GM18502 (cell line): ENCODE measurements around the gene LRRC72.
"Not testable (repeated sequence)": the region's sequence is repeated elsewhere in the genome, so short reads cannot be mapped to it uniquely, and the experiment has no call there.

Experiments
- ATAC-seq: cut with Tn5 transposase; IDR thresholded peaks from one replicate; pipeline ENCODE4 v1.9.1; 2021; ENCODE audit warnings: mild to moderate bottlenecking; ENCODE audit not compliant: unreplicated experiment, poor library complexity

The LRRC72 gene

DNA sequence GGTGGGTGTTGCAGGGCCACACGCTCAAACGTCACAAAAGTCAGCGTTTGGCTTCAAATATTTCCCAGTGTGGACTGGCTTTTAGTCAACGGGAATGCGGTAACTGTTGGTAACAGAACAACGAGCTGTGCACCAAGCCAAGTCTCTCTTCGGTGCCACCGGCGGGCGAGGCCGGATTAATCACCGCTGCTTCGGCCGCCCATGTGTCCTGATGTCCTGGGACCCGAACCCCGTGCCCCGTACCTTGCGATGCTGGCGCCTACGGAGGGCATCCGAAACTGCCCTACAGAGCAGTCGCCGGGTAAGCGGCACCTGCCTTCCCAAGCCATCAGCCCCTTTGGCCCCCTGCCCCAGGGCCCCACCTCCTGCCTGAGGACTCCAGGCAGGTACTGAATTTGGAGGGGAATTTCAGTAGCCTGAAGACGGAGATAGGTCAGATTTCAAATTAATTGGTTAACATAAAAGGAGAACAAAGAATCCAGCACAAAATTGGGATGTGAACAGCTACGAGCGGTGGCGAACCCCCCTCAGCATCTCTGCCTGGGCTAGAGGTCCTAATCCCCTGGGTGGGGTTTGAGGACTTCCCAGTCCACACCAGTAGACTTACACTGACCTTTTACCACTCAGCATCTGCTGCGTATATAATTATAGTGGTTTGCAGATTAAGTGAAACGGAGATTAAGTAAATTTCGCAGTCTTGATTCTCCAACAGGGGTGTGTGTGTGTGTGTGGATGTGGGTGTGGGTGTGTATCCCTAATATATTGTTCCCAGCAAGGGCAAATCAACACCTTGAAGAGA, at the start of gene LRRC72:
Gene LRRC72 (plus strand): TSS at position 84 of the 799 bp plus-strand sequence. CDS start 128 bp downstream, at position 212.
- no peak for ATAC-seq

DNA sequence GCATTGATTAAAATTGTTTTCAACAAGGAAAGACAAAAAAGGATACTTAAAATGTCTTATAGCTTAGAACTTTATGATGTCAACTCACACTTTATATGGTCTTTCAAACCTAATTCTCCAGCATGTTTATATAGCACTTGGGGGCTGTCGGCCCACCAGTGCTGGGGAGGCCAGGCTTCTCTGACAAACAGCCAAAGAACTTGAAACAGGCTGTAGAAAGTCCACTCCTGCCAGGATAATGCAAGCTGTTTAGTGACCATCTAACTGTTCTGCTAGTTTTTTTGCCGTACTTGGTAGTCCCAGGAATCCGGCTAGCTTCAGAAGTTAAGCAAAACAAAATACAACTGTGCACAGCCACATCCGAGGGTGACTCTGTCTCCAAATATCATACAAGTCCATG, 47.5 kb upstream of the LRRC72 start:
- no peak for ATAC-seq

DNA sequence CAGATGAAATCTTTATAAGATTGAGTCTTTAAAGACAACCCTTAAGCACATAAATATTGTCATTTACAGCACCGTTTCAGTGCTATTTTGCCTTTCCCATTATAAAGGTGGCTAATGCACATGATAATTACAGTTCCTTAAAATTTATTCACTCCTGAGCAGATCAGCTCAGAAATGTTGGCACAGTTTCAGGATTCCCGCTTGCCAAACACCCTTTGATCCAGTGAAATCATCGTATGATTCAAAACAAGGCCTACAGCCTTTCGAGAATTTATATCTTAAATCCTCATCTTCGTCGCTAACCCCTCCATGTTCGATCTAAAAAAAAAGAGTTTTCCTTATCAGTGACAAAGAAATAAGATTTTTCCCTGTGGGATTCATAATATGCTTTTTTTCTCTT, 47.0 kb upstream of the LRRC72 start:
- ATAC-seq: no peak

DNA sequence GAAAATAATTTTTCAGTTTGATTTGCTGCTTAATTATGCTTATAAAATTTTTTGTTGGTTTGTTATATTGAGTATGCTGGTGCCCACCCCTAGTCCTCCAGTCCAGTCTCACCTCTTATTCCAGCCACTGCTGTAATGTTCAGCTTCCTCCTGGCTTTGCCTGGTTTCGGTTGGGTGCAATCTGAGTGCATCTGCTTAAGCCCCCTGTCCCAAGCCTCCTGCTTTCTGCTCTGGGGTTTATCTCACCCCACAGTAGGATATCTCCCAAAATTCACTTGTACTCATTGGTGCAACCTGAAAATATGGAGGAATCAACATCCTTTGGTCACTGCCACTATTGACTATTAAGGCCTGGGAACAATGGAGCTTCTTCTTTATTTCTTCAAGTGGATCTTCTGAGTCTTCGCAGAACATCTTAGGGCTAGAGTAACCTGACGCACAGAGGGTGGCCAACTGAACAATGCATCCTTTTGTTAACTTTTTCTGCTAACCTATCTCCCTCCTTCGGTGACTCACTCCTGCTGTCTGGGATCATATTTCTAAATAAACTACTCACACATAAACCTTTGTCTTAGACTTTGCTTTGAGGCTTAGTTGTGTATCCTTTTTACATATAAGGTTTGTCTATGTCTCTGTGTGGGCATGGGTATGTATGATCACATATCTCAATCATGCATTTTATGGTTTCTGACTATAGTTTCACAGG, 42.0 kb upstream of the LRRC72 start:
- ATAC-seq: no peak

DNA sequence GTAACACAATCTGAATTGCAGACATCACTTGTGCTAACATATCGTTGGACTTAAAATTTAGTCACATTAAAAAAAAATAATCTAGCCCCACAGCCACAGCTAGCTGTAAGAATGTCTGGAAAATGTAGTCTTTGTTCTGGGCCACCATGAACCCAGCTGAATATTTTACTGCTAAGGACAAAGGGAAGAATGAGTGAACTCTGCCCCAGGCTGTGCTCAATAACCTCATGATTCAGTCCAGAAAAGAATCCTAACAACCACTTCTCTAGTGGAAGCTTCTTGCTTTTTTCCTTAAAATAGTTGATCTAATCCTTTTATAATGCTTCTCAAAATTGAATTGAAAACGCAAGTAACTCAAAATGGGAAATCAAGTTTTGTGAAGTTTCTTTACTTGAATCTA, 35.5 kb upstream of the LRRC72 start:
- ATAC-seq: no peak

DNA sequence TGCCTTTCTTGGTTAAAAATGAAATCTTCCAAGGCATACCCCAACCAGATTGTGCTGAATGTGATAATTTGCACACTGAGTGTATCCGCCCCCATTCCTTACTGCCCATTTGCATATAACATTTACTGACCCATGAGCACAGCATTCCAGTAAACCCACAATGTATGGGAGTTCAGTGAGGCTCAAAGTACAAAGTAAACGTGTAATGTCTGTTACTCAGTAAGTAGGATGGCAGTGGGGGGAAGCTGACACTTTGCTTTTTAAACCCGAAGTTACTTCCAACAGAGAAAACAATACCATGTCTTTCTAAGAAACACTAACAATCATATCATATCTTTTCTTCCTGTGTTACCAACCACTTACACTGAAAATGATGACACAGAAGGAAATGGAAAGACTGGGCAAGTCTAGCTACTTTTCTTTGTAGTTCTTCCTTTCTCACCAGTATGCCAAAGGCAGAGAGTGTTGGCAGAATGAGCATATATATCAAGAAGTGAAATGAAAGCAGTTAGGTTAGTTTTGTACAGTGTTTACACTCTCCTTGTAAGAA, 34.0 kb upstream of the LRRC72 start:
- no peak for ATAC-seq

DNA sequence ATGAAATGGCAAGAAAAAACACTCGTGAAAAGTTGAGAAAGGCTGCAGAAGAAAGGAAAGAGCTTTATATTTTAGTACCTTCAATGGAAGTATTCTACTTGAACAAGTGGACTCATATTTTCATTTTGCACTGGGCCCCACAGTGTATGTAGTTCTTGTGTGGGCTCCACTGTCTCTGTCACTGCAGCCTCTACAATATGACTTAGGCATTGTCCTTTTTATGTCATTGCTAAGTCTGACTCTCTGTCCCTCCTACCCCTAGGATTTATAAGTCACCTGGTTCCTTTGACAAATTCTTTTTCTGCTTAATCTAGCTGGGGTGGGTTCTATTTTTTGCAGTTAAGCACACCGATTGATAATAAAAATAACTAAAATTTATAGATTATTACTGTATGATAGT, 33.4 kb upstream of the LRRC72 start:
- ATAC-seq: no peak

DNA sequence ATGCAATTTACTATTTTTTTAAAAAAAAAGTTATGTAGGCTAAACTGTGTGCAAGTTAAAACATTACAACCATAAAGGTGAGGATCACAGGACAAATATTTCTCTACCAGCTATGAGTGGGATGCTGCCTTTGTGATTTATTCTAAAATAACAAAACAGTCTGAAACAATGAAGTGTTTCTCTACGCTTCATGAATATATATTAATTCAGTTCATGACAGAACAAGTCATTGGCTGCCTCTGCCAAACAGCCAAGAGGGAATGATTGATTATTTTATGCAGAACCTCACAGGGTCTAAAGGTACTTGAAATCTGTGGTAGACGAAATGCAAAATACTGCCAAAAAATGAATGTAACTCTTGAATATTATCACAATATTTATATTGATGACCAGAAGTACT, 32.1 kb upstream of the LRRC72 start:
- no peak for ATAC-seq

DNA sequence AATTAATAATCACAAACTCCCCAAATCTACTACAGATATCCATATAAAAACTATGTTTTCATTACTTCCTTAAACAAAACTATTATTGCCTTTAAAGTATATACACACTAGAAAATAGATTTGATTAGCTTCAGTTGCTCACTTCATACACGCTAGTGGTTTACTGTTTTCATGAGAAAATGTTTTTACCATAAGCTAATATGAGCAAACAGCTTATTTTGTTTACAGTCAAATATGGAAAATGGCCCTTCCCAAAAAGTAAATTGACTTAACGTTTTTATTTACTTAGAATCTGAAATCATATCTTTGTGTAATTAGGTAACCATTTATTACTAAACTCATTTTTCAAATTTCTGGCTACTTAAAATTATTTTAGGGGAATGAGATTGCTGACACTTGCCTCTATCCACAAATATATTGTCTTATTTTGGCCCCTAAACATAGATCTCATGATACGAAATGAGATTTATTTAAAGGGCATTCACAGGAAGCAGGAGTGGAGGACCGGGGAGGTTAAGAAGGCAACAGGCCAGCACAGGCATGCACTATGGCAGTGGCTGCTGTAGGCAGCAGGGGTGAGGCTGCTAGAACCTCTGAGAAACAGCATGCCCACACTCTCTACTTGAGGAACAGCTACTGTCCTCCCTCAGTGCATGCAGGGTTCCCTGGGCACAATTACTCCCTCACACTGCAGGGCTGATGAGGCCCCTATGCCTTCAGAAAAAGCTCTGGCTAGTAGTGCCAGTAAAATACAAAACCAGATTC, 31.5 kb upstream of the LRRC72 start:
- no peak for ATAC-seq

DNA sequence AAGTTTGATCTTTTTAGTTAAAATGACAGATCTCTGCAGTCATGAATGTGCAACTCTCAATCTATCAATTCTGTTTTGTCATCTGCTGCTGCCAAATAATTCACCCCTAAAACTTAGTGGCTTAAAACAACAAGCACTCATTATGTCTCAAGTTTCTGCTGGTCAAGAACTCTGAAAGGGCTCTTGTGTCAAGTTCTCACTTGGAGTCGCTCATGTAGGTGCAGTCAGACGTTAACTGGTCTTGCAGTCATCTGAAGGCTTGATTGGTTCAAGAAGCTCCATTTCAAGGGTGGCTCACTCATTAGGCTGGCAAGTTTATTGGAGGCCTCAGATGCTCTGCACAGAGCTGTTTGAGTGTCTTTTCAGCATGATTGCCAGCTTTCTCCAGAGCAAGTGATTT, 28.5 kb upstream of the LRRC72 start:
- no peak for ATAC-seq

DNA sequence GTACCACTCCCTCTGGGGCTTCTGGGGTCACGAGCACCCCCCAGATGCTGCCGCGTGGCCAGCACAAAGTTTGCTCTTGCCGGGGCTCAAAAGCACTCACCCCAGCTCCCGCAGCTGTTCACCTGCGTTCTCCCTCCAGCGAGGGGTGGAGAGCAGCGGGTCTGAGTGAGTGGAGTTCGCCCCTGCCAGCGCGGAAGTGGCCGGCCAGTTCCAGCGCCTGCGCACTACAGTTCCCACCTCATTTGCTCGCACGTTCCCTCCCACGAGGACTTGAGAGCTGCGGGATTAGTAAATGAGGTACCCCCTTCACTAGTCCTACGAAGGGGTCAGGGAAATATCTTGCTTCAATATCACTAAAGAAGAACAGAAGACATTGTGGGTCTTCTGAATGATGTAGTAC, 24.3 kb upstream of the LRRC72 start:
- ATAC-seq: no peak

DNA sequence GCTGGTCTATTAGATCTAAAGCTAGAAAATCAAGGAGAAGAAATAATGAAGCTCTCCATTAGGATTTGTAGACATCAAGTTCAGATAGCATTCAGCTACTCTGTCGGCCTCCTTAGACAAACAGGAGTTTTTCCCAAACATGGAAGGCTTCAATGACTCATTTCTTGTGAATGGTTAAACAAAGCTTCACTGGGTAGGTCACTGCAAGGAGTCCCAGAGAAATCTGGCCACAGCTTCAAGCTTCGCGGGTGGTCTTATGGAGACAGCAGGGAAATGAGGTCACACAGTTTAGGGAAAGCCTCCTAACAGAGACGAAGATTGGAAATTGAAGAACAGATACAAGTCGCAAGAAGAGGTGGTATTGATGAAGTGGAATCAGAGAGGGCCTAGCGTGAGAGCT, 22.6 kb upstream of the LRRC72 start:
- ATAC-seq: no peak

DNA sequence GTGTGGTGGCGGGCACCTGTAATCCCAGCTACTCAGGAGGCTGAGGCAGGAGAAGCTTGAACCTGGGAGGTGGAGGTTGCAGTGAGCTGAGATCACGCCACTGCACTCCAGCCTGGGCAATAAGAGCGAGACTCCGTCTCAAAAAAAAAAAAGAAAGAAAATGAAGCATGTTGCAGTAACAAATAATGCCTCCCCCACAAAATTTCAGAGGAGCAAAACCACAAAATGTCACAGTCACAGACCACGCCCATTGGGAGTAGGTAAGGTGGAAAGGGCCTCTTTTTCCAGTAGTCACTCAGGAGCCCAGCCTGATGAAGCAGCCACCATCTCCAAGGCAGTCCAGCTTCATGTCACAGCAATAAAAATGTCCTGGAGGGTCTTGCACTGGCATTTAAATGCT, 20.2 kb upstream of the LRRC72 start:
- not testable (repeated sequence) for ATAC-seq

DNA sequence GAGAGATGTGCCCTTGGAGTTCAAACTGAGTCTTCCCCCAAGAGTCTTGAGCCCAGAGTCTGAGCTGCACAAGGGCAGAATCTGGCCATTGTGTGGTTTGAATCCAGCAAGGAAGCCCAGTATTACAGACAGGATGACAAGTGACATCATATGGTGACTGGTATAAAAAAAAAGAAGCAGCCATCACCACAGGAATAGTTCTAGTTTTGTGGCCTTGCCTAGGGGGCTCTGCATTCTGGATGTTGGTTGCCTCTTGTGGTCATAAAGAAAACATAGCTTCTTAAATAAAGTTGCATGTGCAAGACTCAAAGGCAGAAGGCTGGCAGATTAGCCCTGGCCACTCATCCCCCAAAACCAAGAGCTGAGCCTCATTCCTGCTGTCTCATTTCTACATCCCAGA, 16.8 kb upstream of the LRRC72 start:
- no peak for ATAC-seq

DNA sequence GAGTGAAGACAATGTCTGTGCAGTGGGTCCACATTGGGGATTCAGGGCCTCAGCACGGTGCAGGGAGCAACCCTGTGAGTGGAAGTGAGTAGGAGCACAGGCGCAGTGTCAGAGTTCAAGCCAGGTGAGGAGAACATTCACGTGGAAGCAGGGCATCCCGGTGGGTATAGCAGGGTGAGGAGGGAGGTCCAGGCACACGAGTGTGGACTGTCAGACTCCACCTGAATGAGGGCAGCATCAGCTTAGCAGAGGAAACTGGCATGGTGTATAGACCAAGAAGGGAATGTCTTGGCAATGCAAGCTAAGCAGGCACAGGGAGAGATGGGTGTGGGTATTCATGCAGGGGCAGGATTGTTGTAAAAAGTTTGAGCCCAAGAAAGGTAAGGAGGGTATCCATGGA, 15.3 kb upstream of the LRRC72 start:
- no peak for ATAC-seq

DNA sequence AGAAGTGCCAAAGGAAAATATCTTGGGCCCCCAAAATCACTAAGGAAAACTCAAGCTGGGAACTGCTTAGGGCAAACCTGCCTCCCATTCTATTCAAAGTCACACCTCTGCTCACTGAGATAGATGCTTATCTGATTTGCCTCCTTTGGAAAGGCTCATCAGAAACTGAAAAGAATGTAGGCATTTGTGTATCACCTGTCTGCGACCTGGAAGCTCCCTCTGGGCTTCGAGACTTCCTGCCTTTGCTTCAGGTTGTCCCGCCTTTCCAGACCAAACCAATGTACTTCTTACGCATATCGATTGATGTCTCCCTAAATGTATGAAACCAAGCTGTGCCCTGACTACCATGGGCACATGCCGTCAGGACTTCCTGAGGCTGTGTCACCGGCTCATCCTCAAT, 14.5 kb upstream of the LRRC72 start:
- ATAC-seq: no peak

DNA sequence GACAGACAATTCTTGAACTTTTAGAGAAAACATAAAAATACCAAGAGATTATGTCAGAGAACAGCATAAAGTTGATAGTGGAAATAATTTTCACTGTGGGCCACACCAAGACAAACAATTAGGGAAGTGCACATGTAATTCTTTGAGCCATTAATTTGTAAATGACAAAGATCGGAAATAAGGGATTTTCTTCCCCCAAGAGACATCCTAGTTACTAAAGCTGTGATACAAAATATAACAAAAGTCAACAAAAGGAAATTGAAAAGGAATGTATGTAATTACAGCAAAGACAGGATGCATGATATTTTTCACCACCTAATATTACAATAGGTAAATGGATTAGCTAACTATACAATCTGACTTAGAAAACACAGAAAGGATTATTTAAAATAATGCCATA, 12.4 kb upstream of the LRRC72 start:
- ATAC-seq: no peak

DNA sequence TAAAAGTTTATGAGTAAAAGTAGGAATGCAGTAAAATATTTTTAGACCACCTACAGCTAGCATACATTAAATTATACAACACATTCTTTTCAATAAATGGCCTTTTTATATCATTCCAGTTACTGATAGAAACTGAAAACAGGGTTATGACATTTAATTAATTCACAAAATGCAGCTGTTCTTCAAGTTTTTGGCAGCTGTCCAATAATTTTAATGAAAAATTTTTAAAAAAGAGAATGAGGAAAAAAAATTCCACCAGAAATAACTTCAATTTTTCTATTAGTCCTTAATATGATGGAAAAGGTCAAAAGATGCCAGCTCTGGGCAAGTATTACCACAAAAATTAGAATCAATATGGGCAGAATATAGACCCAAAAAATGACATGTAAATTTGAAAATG, 11.9 kb upstream of the LRRC72 start:
- no peak for ATAC-seq

DNA sequence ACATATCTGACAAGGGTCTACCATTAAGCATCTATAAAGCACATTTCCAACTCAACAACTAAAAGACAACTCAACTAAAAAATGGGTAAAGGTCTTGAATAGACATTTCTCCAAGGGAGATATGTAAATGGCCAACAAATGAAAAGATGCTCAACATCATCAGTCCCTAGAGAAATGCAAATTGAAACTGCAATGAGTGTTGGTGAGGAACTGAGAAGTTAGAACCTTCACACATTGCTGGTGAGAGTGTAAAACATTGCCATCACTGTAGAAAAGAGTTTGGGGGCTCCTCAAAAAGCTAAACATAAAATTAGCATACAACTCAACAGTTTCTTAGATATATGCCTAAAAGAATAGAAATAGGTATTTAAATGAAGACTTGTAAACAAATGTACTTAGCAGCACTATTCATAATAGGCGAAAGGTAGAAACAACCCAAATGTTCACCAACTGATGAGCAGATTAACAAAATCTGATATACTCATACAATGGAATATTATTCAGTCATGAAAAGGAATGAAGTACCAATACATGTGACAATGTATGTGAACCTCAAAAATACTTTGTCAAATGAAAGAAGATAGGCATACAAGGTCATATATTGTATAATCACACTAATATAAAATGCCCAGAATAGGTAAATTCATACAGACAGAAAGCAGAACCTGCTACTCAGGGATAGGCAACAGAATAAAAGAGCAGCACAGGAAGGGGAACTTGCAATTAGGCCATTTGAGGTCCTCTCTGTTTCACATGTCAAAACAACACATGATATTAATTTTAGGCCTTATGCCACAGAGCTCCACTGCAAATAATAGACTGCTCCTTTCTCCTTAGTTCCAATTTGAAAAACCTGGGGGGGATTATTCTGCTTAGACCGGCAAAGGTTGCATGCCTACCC, 10.6 kb upstream of the LRRC72 start:
- ATAC-seq: no peak

DNA sequence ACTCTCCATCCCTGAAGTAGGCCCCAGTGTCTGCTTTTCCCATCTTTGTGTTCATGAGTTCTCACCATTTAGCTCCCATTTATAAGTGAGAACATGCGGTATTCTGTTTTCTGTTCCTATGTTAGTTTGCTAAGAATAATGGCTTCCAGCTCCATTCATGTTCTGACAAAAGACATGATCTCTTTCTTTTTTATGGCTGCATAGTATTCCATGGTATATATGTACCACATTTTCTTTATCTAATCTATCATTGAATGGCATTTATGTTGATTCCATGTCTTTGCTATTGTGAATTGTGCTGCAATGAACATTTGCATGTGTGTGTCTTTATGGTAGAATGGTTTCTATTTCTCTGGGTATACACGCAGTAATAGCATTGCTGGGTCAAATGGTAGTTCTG, 6.6 kb upstream of the LRRC72 start:
- ATAC-seq: not testable (repeated sequence)
